Keratinocyte (primary cell): ENCODE results near the gene SC5D. TPM values are rescaled to one million over a fixed set of nuclear protein-coding genes. Genes with fewer than 3 reads are reported as not detected.

Experiments
- DNase-seq: peaks from one replicate; pipeline ENCODE4 v3.0.0-alpha.2; 2011; ENCODE audit warnings: low read depth, missing footprints, low spot score
- FAIRE-seq: peaks from 2 replicates; lab custom pipeline; 2011; peaks lifted over from hg19 to GRCh38; lab: Jason Lieb, UNC
- H2AFZ ChIP-seq: 2 replicates; pipeline ENCODE4 v1.6.0; 2012; ENCODE audit warnings: low read length, control low read depth, inconsistent platforms; ENCODE audit not compliant: control insufficient read depth
- H3K27ac ChIP-seq: 2 replicates; pipeline ENCODE4 v1.5.1; 2011; ENCODE audit warnings: low read length; ENCODE audit not compliant: control insufficient read depth, insufficient read depth
- H3K27me3 ChIP-seq: 3 replicates; pipeline ENCODE4 v1.6.0; 2011; ENCODE audit warnings: low read length; ENCODE audit not compliant: control insufficient read depth, insufficient read depth; ENCODE audit errors: extremely low read depth
- H3K36me3 ChIP-seq, 2 experiments: 2 replicates in 1 of 2; 3 replicates in 1 of 2; pipeline ENCODE4 v1.5.1; 2011; ENCODE audit warnings: low read length in 2 of 2, mild to moderate bottlenecking in 1 of 2; ENCODE audit not compliant: control insufficient read depth in 2 of 2, insufficient read depth in 2 of 2; ENCODE audit errors: extremely low read depth in 1 of 2
- H3K4me1 ChIP-seq: 3 replicates; pipeline ENCODE4 v1.5.1; 2011; ENCODE audit warnings: low read length; ENCODE audit not compliant: control insufficient read depth, insufficient read depth; ENCODE audit errors: extremely low read depth
- H3K4me2 ChIP-seq: 3 replicates; pipeline ENCODE4 v1.6.0; 2011; ENCODE audit warnings: low read depth, low read length; ENCODE audit not compliant: control insufficient read depth, insufficient read depth; ENCODE audit errors: extremely low read depth
- H3K4me3 ChIP-seq, 3 experiments: fragments of 200-600 bp in 1 of 3; sonication (generic) in 1 of 3; 2 replicates in 2 of 3; 3 replicates in 1 of 3; pipeline ENCODE4 v1.5.1; 2011 to 2016; ENCODE audit warnings: low read length in 3 of 3, mild to moderate bottlenecking in 3 of 3, control low read depth in 2 of 3, inconsistent platforms in 1 of 3, low read depth in 1 of 3, mixed read lengths in 1 of 3, mixed run types in 1 of 3, moderate library complexity in 1 of 3; ENCODE audit not compliant: control insufficient read depth in 2 of 3, insufficient read depth in 2 of 3; ENCODE audit errors: extremely low read depth in 1 of 3
- H3K79me2 ChIP-seq: 2 replicates; pipeline ENCODE4 v1.6.0; 2012; ENCODE audit warnings: low read length; ENCODE audit not compliant: control insufficient read depth, insufficient read depth
- H3K9ac ChIP-seq: 3 replicates; pipeline ENCODE4 v1.6.0; 2011; ENCODE audit warnings: low read length; ENCODE audit not compliant: control insufficient read depth, insufficient read depth; ENCODE audit errors: extremely low read depth
- H3K9me1 ChIP-seq: 3 replicates; pipeline ENCODE4 v1.6.0; 2011; ENCODE audit warnings: low read length; ENCODE audit not compliant: control insufficient read depth, insufficient read depth; ENCODE audit errors: extremely low read depth
- H3K9me3 ChIP-seq: 2 replicates; pipeline ENCODE4 v1.5.1; 2012; ENCODE audit warnings: low read depth, low read length; ENCODE audit not compliant: control insufficient read depth
- H4K20me1 ChIP-seq: 3 replicates; pipeline ENCODE4 v1.6.0; 2011; ENCODE audit warnings: low read length; ENCODE audit not compliant: control insufficient read depth, insufficient read depth; ENCODE audit errors: extremely low read depth
- CTCF ChIP-seq, 3 experiments: IDR thresholded peaks in 1 of 3; conservative IDR thresholded peaks in 1 of 3; optimal IDR thresholded peaks in 1 of 3; 2 replicates in 2 of 3; 3 replicates in 1 of 3; pipeline versions ENCODE3 to v1.5.1; 2011; ENCODE audit warnings: low read length in 3 of 3, mild to moderate bottlenecking in 3 of 3, moderate library complexity in 2 of 3, control low read depth in 1 of 3, inconsistent platforms in 1 of 3; ENCODE audit not compliant: insufficient read depth in 2 of 3; ENCODE audit errors: extremely low read depth in 1 of 3
- EZH2 ChIP-seq: IDR thresholded peaks from one replicate; pipeline ENCODE4 v1.6.1; 2012; ENCODE audit warnings: inconsistent platforms, mild to moderate bottlenecking, low read length, moderate library complexity
- dilution Hi-C: fragments of 300-500 bp; cut with MboI; formaldehyde crosslinking; loops from one replicate; pipeline ENCODE4 v1.7.0; 2020; ENCODE audit warnings: low sequenced_read_pairs; ENCODE audit not compliant: extremely low pct_ligation_motif_present
- polyA plus RNA-seq, 5 experiments: library from polyadenylated mRNA; depleted of rRNA in 3 of 5; stranded (reverse) in 3 of 5; stranded (forward) in 1 of 5; unstranded in 1 of 5; fragments of >200 nt; gene quantifications; 1 replicate in 1 of 5; 2 replicates in 3 of 5; 3 replicates in 1 of 5; pipeline versions ENCODE4 v1.2.1 to v1.2.3, GENCODE V29; 2011 to 2012; ENCODE audit warnings: missing spikeins in 2 of 5, low read depth in 1 of 5, low replicate concordance in 1 of 5

Gene SC5D
- polyA plus RNA-seq, 1 donor (not counting 4 experiments of a cell fraction or from before 2014, with no cell fraction given): 273 TPM

- no peak overlapping the region for H3K4me3 ChIP-seq
- FAIRE-seq (no peak), DNase-seq (no peak)
- H3K27ac ChIP-seq: no peak overlapping the region
- peaks cover 3% of the 10 kb centered on the region for H4K20me1 ChIP-seq
- no peaks in the 10 kb centered on the region for H3K4me1 ChIP-seq
- H3K36me3 ChIP-seq: peaks cover 8 to 38% of the 10 kb centered on the region in 2 experiments
- no peak overlapping the region for H3K4me2 ChIP-seq
- peaks cover 35% of the 10 kb centered on the region for H3K79me2 ChIP-seq
- TF ChIP-seq EZH2 (no peak), CTCF (optimal IDR thresholded peaks at IDR 0.05 in 1 of 3, IDR thresholded peaks at IDR 0.05 in 1 of 3, conservative IDR thresholded peaks at IDR 0.05 in 1 of 3; ENCODE audit: extremely low read depth in 1 of 3, insufficient read depth in 2 of 3, low read length in 3 of 3) (no peak)
- H3K9ac ChIP-seq: no peak overlapping the region
- no peaks in the 10 kb centered on the region for H3K27me3 ChIP-seq
- H3K9me3 ChIP-seq: no peaks in the 10 kb centered on the region
- H2AFZ ChIP-seq: no peak overlapping the region
- no peaks in the 10 kb centered on the region for H3K9me1 ChIP-seq
- dilution Hi-C loops: no loop called here
These were observed 12.2 kb downstream of the SC5D start for GRCh38 chr11:121304759-121305158.

DNA sequence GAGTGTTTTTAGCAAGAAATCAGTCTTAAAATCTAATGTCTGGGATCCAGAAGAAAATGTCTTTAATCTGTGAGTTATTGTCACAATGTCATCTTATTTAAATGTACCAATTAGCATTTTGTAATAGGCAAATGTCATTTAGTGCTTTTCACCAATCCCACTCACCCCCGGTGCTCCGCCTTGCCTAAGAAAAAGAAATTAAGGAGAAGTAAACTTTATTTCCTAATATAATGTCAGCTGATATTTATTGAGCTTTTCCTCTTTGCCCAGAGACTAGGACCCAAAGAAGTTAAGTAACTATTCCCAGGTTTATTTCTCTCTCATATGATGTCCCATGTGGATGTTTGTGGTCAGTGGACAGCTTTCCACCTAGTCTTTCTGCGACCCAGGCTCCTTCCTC lies 16.2 kb downstream of the SC5D start:
- Histone ChIP-seq H3K9ac (no peak overlapping the region), H3K4me1 (no peaks in the 10 kb centered on the region), H2AFZ (no peak overlapping the region), H3K79me2 (no peaks in the 10 kb centered on the region), H3K27me3 (no peaks in the 10 kb centered on the region), H3K27ac (no peak overlapping the region), H3K9me3 (no peaks in the 10 kb centered on the region), H4K20me1 (no peaks in the 10 kb centered on the region), H3K9me1 (no peaks in the 10 kb centered on the region), H3K36me3 (peaks cover 10 to 29% of the 10 kb centered on the region in 2 experiments), H3K4me2 (no peak overlapping the region), H3K4me3 (no peak overlapping the region)
- FAIRE-seq: no peak
- dilution Hi-C loops: no loop called here
- no peak for DNase-seq
- TF ChIP-seq EZH2: no peak
- TF ChIP-seq CTCF (optimal IDR thresholded peaks at IDR 0.05 in 1 of 3, IDR thresholded peaks at IDR 0.05 in 1 of 3, conservative IDR thresholded peaks at IDR 0.05 in 1 of 3; ENCODE audit: extremely low read depth in 1 of 3, insufficient read depth in 2 of 3, low read length in 3 of 3): no peak
